NB4 (cell line): Measurements from ENCODE around the gene NUAK2.

Experiments used
- CTCF ChIP-seq: IDR thresholded peaks from one replicate; pipeline ENCODE4 v1.5.1; 2012; ENCODE audit warnings: low read depth, low read length
- MAX ChIP-seq: IDR thresholded peaks from 2 replicates; pipeline ENCODE4 v1.6.1; 2011; ENCODE audit warnings: low read depth, low read length
- POLR2A ChIP-seq: IDR thresholded peaks from 2 replicates; pipeline ENCODE4 v1.6.1; 2011; ENCODE audit warnings: mild to moderate bottlenecking; ENCODE audit not compliant: insufficient read length; ENCODE audit errors: extremely low read depth

- TF ChIP-seq POLR2A, result no peak
- TF ChIP-seq CTCF, result no peak
- no peak for TF ChIP-seq MAX
Observed at GRCh38 chr1:205319081-205320018, 2.2 kb downstream of the NUAK2 start.
